NCI-H128 (cell line): ENCODE measurements around the gene PITPNM3.
"Not testable (repeated sequence)": the region's sequence is repeated elsewhere in the genome, so short reads cannot be mapped to it uniquely, and the experiment has no call there.

ENCODE experiments used
- DNase-seq: peaks from one replicate; lab custom pipeline; 2025; ENCODE audit not compliant: unreplicated experiment; lab: John Stamatoyannopoulos, UW

PITPNM3 gene

DNA sequence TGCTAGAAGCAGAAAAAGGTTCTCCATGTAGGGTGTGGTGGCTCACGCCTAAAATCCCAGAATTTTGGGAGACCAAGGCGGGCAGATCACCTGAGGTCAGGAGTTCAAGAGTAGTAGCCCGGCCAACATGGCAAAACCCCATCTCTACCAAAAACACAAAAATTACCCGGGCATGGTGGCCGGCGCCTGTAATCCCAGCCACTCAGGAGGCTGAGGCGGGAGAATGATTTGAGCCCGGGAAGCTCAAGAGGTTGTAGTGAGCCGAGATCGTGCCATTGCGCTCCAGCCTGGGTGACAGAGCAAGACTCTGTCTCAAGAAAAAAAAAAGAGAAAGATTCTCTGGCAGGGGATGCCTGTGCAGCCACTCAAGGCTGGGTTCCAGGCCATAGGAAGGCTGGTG, 54.2 kb downstream of the PITPNM3 start:
- DNase-seq, result no peak

DNA sequence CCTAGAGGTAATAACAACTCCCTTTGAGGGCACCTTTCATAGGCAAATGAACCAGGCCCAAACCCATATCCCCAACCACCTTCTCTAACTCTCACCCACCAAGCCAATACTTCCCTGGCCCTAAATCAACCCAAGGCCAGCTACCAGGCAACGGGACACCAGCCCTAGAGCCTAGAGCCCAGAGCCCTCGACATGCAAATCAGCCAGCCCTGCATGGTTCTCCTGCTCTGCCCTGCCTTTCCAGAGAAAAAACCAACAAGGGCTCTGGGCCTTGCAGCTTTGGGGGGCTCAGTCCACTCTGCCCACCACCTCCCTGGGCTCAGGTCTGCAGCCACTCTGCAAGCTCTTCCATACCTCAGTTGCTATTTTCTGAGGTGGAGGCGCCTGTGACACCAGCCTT, 55.0 kb downstream of the PITPNM3 start:
- DNase-seq, result no peak

DNA sequence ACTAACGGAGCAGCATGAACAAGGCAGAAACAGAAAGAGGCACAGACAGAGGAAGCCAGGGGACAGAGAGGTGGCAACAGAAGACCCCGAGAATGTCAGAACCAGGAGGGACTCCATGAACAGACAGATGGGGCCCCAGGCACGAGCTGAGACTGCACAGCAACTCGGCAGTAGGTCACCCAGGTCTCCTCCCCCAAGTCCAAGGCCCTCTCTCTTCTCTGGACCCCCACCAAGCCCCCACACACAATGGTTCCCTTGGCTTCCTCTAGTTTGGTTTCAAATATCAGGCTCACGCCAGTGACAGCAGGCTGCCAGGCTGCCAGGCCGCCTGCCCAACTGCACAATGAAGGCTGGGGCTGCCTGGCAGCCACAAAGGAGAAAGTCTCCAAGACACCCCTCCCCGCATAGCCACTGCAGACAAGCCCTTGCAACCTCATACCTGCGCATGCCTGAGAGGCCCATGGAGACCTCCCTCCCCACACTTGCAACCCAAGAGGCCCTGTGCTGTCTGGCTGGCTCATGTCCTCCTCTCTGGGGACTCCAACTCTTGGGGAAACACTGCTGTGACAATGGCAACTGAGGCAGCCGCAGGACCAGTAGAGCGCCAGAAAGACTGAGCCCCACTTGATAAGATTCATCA, 57.3 kb downstream of the PITPNM3 start:
- no peak for DNase-seq

DNA sequence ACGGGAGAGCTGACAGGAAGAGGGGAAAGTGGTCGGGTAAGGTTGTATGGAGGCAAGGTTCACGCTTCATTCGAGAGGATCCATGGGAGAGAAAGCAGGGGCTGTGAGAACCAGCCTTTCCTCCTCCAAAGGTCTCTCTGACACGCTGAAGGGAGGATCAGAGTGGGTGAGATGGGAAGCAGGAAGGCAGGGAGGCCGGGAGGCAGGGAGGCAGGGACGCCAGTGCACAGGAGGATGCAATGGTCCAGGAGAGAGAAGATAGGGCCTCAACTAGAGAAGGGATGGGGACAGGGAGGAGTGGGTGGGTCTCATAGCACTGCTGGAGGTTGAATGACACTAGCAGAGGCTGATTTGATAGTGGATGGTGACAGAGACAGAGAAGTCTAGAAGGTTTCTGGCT, 58.0 kb downstream of the PITPNM3 start:
- no peak for DNase-seq

DNA sequence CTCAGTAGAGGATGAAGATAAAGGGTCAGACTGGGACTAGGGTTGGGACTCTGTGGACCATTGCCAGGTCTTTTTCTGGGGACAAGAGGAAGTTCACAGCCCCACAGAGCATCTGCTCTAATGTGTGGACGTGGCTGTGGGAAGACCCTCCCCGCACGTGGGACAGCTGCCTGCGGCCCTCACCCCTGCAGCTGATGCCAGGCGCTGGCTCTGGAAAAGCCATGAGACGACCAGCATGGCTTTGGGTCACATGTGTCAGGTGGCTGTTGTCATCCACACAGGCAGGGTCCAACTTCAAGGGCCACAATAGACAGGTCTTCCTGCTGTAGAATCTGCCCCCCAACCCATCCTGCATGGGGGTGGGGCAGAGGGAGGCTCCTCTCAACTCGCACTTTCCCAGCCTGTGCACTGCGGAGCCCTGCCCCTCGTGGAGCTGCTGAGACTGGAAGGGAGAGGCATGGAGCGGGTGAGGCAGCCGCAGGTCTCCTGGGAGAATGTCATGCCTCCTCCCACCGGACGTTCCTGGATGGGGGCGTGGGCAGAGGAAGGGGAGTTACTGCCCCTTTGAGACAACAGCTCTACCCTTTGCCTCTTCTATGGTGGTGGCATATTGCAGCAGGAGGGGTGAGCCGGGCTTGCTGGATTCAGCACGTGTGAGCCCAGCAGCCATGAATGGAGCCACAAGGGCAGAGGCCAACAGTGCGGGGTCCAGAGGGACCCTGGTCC, 58.7 kb downstream of the PITPNM3 start:
- DNase-seq, result no peak

DNA sequence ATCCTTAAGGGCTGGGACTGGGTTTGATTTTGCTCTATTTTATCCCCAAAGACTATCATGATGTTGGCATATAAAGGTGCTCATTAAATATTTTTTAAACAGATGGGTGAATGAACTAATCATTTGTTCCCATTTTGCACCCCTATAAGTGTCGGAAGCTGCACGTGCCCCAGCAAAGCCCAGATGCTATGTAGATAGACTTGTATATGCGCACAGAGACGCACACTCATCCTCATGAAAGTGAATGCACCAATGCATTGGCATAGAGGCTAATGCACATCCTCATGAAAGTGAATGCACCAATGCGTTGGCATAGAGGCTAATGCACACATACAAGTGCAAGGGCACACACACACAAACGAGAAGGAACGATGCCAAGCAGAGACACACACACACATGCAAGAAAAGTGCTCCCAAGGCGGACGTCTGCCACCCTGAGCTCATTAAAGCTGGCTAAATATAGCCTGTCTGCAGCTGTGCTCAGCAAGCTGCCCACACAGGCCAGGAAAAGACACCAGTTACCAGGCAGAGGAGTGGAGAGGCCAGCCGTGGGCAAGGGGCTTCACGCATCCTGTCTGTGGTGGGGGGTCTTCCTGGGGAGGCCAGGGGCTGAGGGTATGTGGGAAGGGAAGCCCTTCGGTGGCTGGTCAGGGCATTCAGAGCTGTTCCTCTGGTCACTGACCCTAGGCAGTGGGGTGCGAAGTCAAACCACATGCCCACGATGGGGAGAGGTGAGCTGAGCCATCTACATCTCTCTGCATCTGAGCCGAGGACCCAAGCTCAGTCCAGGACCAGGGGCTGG, 59.5 kb downstream of the PITPNM3 start:
- DNase-seq, result no peak

DNA sequence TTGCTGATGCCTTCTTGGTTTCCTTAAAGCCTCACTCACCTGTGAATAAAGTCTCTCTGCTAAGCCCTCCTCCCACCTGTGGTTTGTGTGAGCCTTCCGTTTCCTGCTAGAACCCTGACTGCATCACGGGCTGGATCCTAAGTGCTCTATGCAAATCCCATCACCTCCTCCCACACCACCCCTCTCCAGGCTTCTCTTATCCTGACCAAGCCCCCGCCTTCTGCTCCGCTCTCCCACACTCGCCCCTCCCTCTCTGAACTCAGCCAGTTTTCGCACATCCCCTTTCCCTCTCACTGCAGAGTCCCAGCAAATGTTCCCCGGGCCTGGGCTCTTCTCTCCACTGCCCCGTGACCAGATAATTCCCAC, 60.3 kb downstream of the PITPNM3 start:
- DNase-seq, result no peak

DNA sequence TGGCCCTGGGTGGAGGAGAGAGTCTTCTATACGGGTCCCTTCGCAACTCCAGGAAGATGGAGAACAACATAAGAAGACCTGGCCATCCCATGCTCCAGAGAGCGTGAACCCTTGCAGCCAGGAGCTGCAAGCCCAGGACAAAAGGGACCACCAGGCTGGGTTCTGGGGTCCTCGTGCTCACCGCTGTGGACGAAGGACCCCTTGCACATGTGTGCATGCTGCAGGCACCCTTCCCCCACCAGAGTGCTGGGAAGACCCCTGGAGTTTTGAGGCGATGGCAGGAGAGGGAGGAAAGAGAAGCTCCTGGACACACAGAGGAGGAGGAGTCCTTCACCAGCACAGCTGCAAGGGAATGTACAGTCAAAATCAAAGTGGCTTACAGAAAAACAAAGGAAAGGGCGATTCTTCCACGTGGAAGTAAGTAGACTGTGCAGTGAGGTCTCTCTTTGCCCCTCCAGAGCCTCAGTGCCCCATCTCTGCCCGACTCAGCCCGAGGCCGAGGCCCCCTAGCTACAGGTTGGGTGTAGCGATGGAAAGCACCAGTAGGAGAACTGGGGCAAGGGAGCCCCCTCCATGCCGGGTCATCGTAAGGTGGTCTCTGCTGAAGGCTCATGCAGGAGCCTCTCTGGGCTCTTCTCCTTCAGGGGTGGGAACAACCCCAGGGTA, 60.8 kb downstream of the PITPNM3 start:
- DNase-seq, result no peak

DNA sequence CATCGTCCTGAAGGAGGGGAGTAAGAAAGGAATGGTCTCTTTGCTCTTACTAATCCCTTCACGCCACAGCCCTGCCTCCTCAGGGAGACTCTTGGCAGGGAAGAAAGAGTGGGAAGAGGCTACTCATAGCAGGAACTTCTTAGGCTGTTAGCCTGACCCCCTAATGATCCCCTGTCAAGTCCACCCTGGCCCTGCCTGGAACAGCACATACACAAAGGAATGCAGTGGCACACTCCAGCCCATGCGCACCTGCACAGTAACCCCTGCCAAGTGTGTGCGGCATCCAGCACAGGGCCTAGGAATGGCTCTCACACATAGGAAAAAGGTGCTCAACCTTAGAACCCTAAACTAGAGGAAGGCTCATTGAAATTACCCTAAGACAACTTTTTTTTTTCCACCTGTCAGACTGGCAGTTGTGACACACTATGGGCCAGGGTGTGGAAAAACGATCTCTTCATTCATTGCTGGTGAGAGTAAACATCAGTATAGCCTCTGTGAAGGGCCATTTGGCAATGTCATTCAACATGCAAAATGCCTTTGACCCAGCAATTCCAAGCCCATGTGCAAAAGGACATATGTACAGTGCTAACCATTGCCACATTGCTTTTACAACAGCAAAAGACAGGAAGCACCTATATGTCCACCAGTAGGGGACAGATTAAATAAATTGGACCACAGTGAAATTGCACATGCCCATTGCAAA, 62.0 kb downstream of the PITPNM3 start:
- no peak for DNase-seq

DNA sequence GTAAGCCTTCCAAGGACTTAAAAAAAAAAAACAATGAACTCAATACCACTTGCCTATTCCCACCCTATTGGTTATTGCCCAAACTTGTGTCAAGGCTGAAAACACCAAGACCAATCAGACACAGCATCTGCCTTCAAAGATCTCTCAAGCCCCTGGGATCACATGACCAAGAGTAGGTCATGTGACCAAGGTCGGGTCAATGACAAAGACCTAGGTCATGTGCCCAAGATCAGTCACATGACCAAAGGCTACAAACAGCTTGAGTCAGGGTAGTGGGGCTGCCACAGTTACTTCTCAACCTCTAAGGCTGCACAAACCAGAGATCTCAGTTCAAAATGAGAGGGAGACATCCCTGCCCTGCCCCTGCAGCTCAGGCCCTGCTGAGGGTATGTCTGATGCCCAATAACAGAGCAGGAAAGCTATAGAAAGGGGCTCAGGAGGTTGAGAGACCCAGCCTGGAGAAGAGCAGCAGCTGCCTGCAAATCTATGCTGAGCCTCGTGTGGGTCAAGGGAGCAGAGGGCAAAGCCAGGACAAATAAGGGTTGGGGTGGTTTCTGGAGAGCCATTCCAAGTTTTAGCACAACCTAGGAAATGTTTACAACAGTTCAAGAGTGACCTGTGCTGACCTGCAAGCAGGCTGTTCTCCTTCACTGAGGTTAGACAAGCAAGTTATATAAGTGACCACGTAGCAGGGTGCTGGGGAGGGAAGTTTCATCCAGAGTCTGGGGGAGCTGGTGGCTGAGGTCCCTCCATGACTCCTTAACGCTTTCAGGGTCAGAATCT, 63.3 kb downstream of the PITPNM3 start:
- no peak for DNase-seq

DNA sequence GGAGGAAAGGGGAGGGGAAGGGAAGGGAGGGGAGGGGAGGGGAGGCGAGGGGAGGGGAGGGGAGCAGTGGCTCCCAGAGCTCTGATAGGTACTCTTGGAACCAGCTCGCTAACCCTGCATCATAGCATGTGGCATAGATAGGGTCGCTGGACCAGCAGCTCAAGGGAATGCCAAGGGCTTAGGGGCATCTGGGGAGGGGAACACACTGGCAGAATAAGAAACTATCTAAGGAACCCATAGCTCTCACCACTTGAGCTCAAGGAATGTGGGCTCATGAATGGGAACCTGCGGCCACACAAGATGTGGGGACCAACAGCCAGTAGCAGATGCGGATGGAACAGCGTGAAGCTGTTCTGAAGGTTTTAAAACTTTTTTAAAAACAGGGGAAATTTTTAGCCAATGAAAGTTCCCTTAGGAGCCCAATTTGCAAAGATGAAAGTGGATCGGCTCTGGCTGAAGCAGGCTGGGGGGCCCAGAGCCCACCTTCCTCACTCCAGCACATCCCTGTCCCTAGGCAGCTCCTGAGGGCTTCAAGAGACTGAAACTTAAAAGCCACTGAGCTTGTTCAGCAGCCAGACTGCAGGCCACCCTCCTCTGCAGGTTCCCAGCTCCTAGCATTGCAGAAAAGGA, 65.2 kb downstream of the PITPNM3 start:
- DNase-seq, result no peak

DNA sequence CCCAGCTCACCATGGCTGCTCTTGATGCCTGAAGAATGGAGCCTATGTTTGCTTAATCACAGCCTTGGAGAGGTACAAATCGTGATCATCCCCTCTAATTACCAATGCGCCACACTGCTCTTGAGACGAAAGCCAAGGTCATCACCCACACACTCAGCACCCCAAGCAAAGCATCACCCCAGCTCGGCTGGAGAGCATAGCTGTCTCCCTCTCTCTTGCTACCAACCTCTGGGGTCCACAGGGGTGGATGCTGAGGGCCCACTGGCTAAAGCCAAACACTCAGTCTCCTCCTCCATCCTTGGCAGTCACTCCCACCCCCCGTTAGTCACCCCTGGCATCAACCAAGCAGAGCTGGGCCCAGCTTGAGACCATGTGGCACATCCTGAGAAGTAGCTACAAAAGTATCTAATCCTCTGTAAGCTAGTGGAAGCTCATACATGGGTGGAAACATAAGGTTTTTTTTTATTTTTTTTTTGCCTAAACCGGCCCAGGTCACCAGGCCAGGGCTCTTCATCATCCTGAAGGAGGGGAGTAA, 67.3 kb downstream of the PITPNM3 start:
- no peak for DNase-seq

DNA sequence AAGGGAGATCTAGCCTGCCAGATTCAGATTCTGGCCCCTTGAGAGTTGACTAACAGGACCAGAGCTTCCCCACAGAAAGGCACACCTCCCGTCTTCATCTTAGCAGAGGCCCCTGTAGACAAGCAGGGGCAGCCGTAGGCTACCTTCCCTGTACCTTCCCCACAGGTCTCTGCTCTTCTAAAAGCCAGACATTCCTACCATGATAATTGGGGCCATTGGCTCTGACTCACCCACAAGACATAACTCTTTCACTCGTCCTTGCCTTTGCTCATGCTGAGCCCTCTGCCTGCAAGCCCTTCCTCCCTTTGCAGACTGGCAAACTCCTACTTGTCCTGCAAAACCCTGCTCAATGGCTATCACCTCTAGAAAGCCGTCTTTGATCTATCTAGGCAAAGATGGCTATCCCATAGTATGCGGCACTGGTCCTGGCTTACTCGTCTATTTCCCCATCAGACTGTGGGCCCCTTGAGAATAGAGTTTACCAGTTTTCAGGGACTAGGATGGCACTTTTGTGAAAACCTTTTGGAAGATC, 68.3 kb downstream of the PITPNM3 start:
- no peak for DNase-seq

DNA sequence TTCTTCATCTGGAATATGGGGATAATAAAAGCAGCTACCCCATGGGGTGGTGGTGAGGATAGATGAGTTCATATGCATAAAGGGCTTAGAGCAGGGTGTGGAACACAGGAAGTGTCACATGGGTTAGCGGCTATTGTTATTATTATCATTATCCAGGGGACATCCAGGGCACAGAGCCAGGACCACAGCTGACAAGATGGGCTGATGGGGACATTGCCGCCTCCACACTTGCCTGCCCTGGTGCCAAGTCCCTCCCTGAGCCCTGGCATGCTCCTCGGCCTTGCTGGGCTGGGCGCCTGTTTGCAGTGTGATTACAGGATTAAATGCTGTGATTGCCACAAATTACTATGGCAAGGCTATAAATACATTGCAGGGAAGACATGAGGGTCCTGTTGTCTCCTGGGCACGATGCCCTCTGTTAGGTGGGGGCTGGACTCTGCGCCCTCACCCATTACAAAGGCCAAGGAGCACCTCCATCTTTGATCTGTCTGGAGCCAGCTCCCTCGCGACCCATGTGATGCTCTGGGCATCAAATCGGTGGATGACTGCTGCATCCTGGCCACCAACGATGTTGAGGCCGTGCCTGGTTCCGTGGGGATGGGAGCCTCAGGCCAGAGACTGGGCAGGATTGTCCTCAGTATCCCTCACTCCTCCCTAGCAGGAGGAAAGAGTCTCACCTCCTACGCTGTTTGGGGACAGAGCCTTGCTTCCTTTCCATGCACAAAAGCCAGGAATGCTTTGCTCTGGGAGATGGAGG, 68.9 kb downstream of the PITPNM3 start:
- no peak for DNase-seq

DNA sequence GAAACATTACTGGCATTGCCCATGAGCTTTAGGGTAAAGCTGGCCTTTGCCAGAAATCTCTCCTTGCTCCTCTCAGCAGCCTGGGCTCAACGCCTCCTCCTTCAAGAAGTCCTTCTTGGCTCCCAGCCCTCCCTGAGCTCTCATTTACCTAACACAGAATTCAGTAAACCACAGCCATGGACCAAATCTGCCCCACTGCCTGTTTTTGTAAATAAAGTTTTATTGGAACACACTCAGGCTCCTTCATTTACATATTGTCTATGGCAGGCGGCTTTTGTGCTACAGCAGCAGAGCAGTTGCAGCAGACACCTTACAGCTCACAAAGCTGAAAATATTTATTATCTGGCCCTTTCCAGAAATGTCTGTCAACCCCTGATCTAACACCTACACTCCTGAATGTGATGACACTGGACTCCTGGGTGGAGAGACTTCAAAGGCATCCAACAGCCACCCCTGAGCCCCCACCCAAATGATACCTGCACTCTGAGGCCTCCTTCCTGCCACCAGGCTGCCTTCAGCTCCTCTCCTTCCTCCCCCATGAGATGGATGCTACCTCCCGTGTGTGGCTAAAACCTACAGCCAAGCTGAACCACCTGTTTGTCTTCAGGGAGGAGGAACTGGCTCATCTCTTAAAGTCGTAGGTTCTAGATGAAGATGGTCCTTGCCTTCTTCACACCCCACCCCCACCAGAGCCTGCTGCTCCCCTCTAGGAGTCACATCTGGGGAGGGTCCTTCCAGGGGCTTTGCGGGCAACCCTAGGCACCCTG, 70.5 kb downstream of the PITPNM3 start:
- no peak for DNase-seq

DNA sequence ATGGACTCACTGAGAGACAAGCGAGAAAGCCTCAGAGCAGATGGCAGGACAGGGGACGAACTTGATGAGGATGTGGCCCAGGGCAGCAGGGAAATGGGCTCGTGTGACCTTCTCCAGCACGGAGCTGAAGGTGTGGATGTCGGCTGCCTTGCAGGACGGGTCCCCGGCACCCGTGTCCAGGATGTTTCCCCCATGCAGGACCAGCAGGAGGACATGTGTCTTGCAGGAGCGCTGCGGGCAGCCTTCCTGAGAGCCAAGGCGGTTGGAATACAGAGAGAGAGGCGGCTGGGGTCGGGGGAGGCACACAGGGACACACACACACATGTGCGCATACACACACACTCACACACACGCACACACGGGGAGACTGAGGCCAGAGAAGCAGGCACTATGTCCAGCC, 72.8 kb downstream of the PITPNM3 start:
- DNase-seq, result no peak

DNA sequence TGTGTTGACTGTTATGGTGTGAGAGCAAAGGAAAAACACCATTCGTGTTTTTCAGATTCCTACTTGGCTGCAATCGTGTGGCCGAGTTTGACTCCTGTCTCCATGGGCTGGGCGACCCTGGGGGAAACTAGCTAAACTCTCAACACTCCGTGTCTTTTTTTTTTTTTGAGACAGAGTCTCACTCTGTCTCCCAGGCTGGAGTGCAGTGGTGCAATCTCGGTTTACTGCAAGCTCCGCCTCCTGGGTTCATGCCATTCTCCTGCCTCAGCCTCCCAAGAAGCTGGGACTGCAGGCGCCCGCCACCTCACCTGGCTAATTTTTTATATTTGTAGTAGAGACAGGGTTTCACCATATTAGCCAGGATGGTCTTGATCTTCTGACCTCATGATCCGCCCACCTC, 73.6 kb downstream of the PITPNM3 start:
- not testable (repeated sequence) for DNase-seq

DNA sequence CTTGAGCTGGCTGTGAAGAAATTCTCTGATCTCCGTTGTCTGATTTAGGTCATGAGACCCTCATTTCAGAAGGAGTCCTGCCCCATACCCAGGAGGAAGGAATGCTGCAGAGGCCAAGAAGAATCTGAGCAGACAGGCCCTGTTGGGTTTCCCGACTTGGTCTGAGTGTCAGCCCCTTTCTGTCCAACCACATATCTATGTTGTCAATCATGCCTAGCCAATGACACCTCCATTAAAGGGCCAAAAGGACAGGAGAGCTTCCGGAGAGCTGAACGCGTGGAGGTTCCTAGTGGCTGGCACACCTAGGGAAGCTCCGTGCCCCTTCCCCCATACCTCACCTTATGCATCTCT, 74.3 kb downstream of the PITPNM3 start:
- DNase-seq, result no peak
